ENCODE data around the gene SNAP23.
"Not testable (repeated sequence)": the region's sequence is repeated elsewhere in the genome, so short reads cannot be mapped to it uniquely, and the experiment has no call there.

The SNAP23 gene

GRCh38 chr15:42549741-42550392 lies 54.4 kb downstream of the SNAP23 start:
- ATAC-seq = no peak

GRCh38 chr15:42553554-42553953 lies 58.1 kb downstream of the SNAP23 start:
- TF ChIP-seq OSR1 (CRISPR knock-in tag; IDR thresholded peaks at IDR 0.05) (no peak), ARNTL (CRISPR knock-in tag; IDR thresholded peaks at IDR 0.05; ENCODE audit: borderline replicate concordance, low read depth) (no peak), CREB5 (CRISPR knock-in tag; IDR thresholded peaks at IDR 0.05; ENCODE audit: low read depth) (no peak), PATZ1 (CRISPR knock-in tag; IDR thresholded peaks at IDR 0.05; ENCODE audit: borderline replicate concordance) (no peak), TOX (CRISPR knock-in tag; IDR thresholded peaks at IDR 0.05; ENCODE audit: borderline replicate concordance) (no peak), TSHZ2 (CRISPR knock-in tag; IDR thresholded peaks at IDR 0.05) (no peak), ZFP30 (CRISPR knock-in tag; IDR thresholded peaks at IDR 0.05) (no peak), POU6F1 (CRISPR knock-in tag; IDR thresholded peaks at IDR 0.05; ENCODE audit: borderline replicate concordance, low read depth) (no peak), TCF4 (CRISPR knock-in tag; IDR thresholded peaks at IDR 0.05; ENCODE audit: borderline replicate concordance) (no peak)
- no peak for ATAC-seq

More at GRCh38 chr15:42549741-42550392, 54.4 kb downstream of the SNAP23 start:
- TF ChIP-seq GLIS3 (CRISPR knock-in tag; IDR thresholded peaks at IDR 0.05) (no peak), ZC3H10 (CRISPR knock-in tag; IDR thresholded peaks at IDR 0.05) (no peak), POU6F1 (CRISPR knock-in tag; IDR thresholded peaks at IDR 0.05; ENCODE audit: borderline replicate concordance, low read depth) (no peak), TOX (CRISPR knock-in tag; IDR thresholded peaks at IDR 0.05; ENCODE audit: borderline replicate concordance) (no peak), RARB (CRISPR knock-in tag; IDR thresholded peaks at IDR 0.05) (no peak), ZFP3 (CRISPR knock-in tag; IDR thresholded peaks at IDR 0.05) (no peak), ESRRG (CRISPR knock-in tag; IDR thresholded peaks at IDR 0.05) (no peak), TSHZ2 (CRISPR knock-in tag; IDR thresholded peaks at IDR 0.05) (no peak), PATZ1 (CRISPR knock-in tag; IDR thresholded peaks at IDR 0.05; ENCODE audit: borderline replicate concordance) (no peak)

GRCh38 chr15:42556550-42557207 lies 61.2 kb downstream of the SNAP23 start:
- not testable (repeated sequence) for ATAC-seq

Measured in SK-N-SH treated with all-trans-retinoic acid at 6 μM for 48 hours (cell line).